Subcutaneous abdominal adipose tissue (tissue), 5 donors: ENCODE measurements around the gene NHLRC4.

Experiments used
- H3K27ac ChIP-seq: one replicate; pipeline ENCODE4 v1.7.0; 2013; ENCODE audit warnings: low read depth, mild to moderate bottlenecking, inconsistent platforms, low read length, moderate library complexity
- H3K27me3 ChIP-seq, 5 donors: one replicate each; pipeline ENCODE4 v1.7.0; 2013; ENCODE audit warnings: low read length in 5 of 5, inconsistent platforms in 1 of 5; ENCODE audit not compliant: control insufficient read depth in 5 of 5, insufficient read depth in 4 of 5
- H3K36me3 ChIP-seq, 5 donors: one replicate each; pipeline ENCODE4 v1.7.0; 2013; ENCODE audit warnings: low read length in 5 of 5; ENCODE audit not compliant: control insufficient read depth in 5 of 5, insufficient read depth in 5 of 5
- H3K4me1 ChIP-seq, 5 donors: one replicate each; pipeline ENCODE4 v1.7.0; 2013; ENCODE audit warnings: low read length in 5 of 5, mild to moderate bottlenecking in 3 of 5, moderate library complexity in 1 of 5; ENCODE audit not compliant: control insufficient read depth in 5 of 5, insufficient read depth in 5 of 5
- H3K4me3 ChIP-seq, 5 donors: one replicate each; pipeline ENCODE4 v1.7.0; 2013; ENCODE audit warnings: low read length in 5 of 5, low read depth in 1 of 5
- H3K9ac ChIP-seq, 5 donors: one replicate each; pipeline ENCODE4 v1.7.0; 2013; ENCODE audit warnings: low read length in 5 of 5, mild to moderate bottlenecking in 4 of 5, moderate library complexity in 3 of 5
- H3K9me3 ChIP-seq, 5 donors: one replicate each; pipeline ENCODE4 v1.7.0; 2013; ENCODE audit warnings: low read length in 5 of 5; ENCODE audit not compliant: control insufficient read depth in 5 of 5
- donor health status: healthy.
- donor health status: healthy.
- donor health status: healthy.
- donor health status: healthy.
- donor health status: healthy.

NHLRC4 gene

GRCh38 chr16:531494-532125 is 35.2 kb upstream of the NHLRC4 start:
- no peaks in the 10 kb centered on the region for H3K9me3 ChIP-seq
- H3K4me3 ChIP-seq: no peak overlapping the region
- peaks cover 10 to 52% (median 43%) of the 10 kb centered on the region in 5 donors for H3K4me1 ChIP-seq
- H3K36me3 ChIP-seq: peaks cover 0 to 5% (median 0%) of the 10 kb centered on the region in 5 donors
- no peak overlapping the region for H3K9ac ChIP-seq
- no peak overlapping the region for H3K27ac ChIP-seq
- H3K27me3 ChIP-seq: no peaks in the 10 kb centered on the region

- H3K9me3 ChIP-seq: no peaks in the 10 kb centered on the region
- H3K27me3 ChIP-seq: no peaks in the 10 kb centered on the region
- peaks cover 0 to 23% (median 8%) of the 10 kb centered on the region in 5 donors for H3K36me3 ChIP-seq
- H3K27ac ChIP-seq: no peak overlapping the region
- H3K9ac ChIP-seq: no peak overlapping the region
- H3K4me3 ChIP-seq: no peak overlapping the region
- peaks cover 10 to 41% (median 34%) of the 10 kb centered on the region in 5 donors for H3K4me1 ChIP-seq
These were observed 33.2 kb upstream of the NHLRC4 start for GRCh38 chr16:533391-534123.

GRCh38 chr16:534135-534534 is 32.7 kb upstream of the NHLRC4 start:
- peaks cover 7 to 36% (median 28%) of the 10 kb centered on the region in 5 donors for H3K4me1 ChIP-seq
- no peaks in the 10 kb centered on the region for H3K27me3 ChIP-seq
- H3K4me3 ChIP-seq: no peak overlapping the region
- H3K9me3 ChIP-seq: no peaks in the 10 kb centered on the region
- peaks cover 0 to 24% (median 8%) of the 10 kb centered on the region in 5 donors for H3K36me3 ChIP-seq
- H3K9ac ChIP-seq: no peak overlapping the region
- no peak overlapping the region for H3K27ac ChIP-seq

- Histone ChIP-seq H3K9ac (peak overlapping the region in 1 of 5 donors; percentile 52), H3K27me3 (no peaks in the 10 kb centered on the region), H3K4me3 (no peak overlapping the region), H3K9me3 (no peaks in the 10 kb centered on the region), H3K27ac (no peak overlapping the region), H3K36me3 (peaks cover 0 to 22% (median 8%) of the 10 kb centered on the region in 5 donors), H3K4me1 (peaks cover 3 to 27% (median 20%) of the 10 kb centered on the region in 5 donors)
These were observed 31.9 kb upstream of the NHLRC4 start for GRCh38 chr16:534856-535445.

- H3K36me3 ChIP-seq: peaks cover 0 to 24% (median 8%) of the 10 kb centered on the region in 5 donors
- H3K9ac ChIP-seq: peak overlapping the region in 2 of 5 donors; percentile 39 to 52
- H3K9me3 ChIP-seq: no peaks in the 10 kb centered on the region
- no peaks in the 10 kb centered on the region for H3K27me3 ChIP-seq
- H3K27ac ChIP-seq: no peak overlapping the region
- H3K4me3 ChIP-seq: no peak overlapping the region
- peaks cover 1 to 22% (median 13%) of the 10 kb centered on the region in 5 donors for H3K4me1 ChIP-seq
These were observed 31.1 kb upstream of the NHLRC4 start for GRCh38 chr16:535446-536405.

GRCh38 chr16:536746-537145 is 30.1 kb upstream of the NHLRC4 start:
- no peaks in the 10 kb centered on the region for H3K9me3 ChIP-seq
- H3K27ac ChIP-seq: no peak overlapping the region
- H3K36me3 ChIP-seq: peaks cover 0 to 32% (median 8%) of the 10 kb centered on the region in 5 donors
- H3K4me1 ChIP-seq: peaks cover 1 to 22% (median 12%) of the 10 kb centered on the region in 5 donors
- no peak overlapping the region for H3K4me3 ChIP-seq
- H3K27me3 ChIP-seq: no peaks in the 10 kb centered on the region
- H3K9ac ChIP-seq: no peak overlapping the region

- H3K4me1 ChIP-seq: peaks cover 1 to 22% (median 12%) of the 10 kb centered on the region in 5 donors
- no peaks in the 10 kb centered on the region for H3K9me3 ChIP-seq
- H3K27me3 ChIP-seq: no peaks in the 10 kb centered on the region
- H3K4me3 ChIP-seq: no peak overlapping the region
- H3K9ac ChIP-seq: no peak overlapping the region
- no peak overlapping the region for H3K27ac ChIP-seq
- H3K36me3 ChIP-seq: peaks cover 0 to 36% (median 11%) of the 10 kb centered on the region in 5 donors
These were observed 29.1 kb upstream of the NHLRC4 start for GRCh38 chr16:537415-538335.

GRCh38 chr16:539901-540530 is 26.8 kb upstream of the NHLRC4 start:
- Histone ChIP-seq H3K4me1 (peaks cover 1 to 13% (median 6%) of the 10 kb centered on the region in 5 donors), H3K9ac (no peak overlapping the region), H3K9me3 (no peaks in the 10 kb centered on the region), H3K36me3 (peaks cover 0 to 36% (median 11%) of the 10 kb centered on the region in 5 donors), H3K27me3 (no peaks in the 10 kb centered on the region), H3K27ac (no peak overlapping the region), H3K4me3 (no peak overlapping the region)
